Superior temporal gyrus (tissue), 1 donor: ENCODE measurements around the gene GET4.
"Not testable (repeated sequence)": the region's sequence is repeated elsewhere in the genome, so short reads cannot be mapped to it uniquely, and the experiment has no call there.

Experiments used
- DNase-seq: peaks from one replicate; pipeline ENCODE4 v3.0.0-alpha.2; 2016; ENCODE audit errors: extremely low spot score

Gene GET4

GRCh38 chr7:926061-927030 is 50.0 kb downstream of the GET4 start:
- peak; percentile 69 for DNase-seq

- DNase-seq, result peak; percentile 86
These were observed 50.8 kb downstream of the GET4 start for GRCh38 chr7:927031-927671.

GRCh38 chr7:929311-929711 is 53.0 kb downstream of the GET4 start:
- DNase-seq, result peak; percentile 78

GRCh38 chr7:930975-931758 is 54.8 kb downstream of the GET4 start:
- no peak for DNase-seq

GRCh38 chr7:931871-932650 is 55.7 kb downstream of the GET4 start:
- no peak for DNase-seq

- no peak for DNase-seq
These were observed 56.3 kb downstream of the GET4 start for GRCh38 chr7:932651-932975.

- no peak for DNase-seq
These were observed 58.3 kb downstream of the GET4 start for GRCh38 chr7:934469-935163.

GRCh38 chr7:935164-935873 is 59.0 kb downstream of the GET4 start:
- DNase-seq, result no peak

- no peak for DNase-seq
These were observed 59.6 kb downstream of the GET4 start for GRCh38 chr7:935874-936385.

- no peak for DNase-seq
These were observed 60.2 kb downstream of the GET4 start for GRCh38 chr7:936386-937054.

GRCh38 chr7:937856-938484 is 61.6 kb downstream of the GET4 start:
- no peak for DNase-seq

GRCh38 chr7:938546-939185 is 62.3 kb downstream of the GET4 start:
- DNase-seq, result no peak

GRCh38 chr7:939843-940242 is 63.5 kb downstream of the GET4 start:
- no peak for DNase-seq

- DNase-seq, result no peak
These were observed 64.5 kb downstream of the GET4 start for GRCh38 chr7:940599-941408.

- DNase-seq, result not testable (repeated sequence)
These were observed 67.4 kb downstream of the GET4 start for GRCh38 chr7:943793-944192.

GRCh38 chr7:944744-945143 is 68.4 kb downstream of the GET4 start:
- no peak for DNase-seq

GRCh38 chr7:945147-945555 is 68.8 kb downstream of the GET4 start:
- no peak for DNase-seq
